Endodermal cell (in vitro differentiated cells): ENCODE results near the gene ADAM22. TPM values are rescaled to one million over a fixed set of nuclear protein-coding genes. Genes with fewer than 3 reads are reported as not detected.

ENCODE experiments used
- DNase-seq: peaks from one replicate; pipeline ENCODE4 v3.0.0-alpha.2; 2017
- H3K27ac ChIP-seq: 2 replicates; pipeline ENCODE4 v1.5.1; 2013; ENCODE audit warnings: mild to moderate bottlenecking, low read depth, low read length, moderate library complexity
- H3K27me3 ChIP-seq: 2 replicates; pipeline ENCODE4 v1.6.1; 2013; ENCODE audit warnings: mild to moderate bottlenecking, low read length, moderate library complexity; ENCODE audit not compliant: insufficient read depth, control insufficient read depth, poor library complexity, severe bottlenecking
- H3K36me3 ChIP-seq: 2 replicates; pipeline ENCODE4 v1.7.0; 2013; ENCODE audit warnings: mild to moderate bottlenecking, low read length, moderate library complexity; ENCODE audit not compliant: control insufficient read depth, insufficient read depth
- H3K4me1 ChIP-seq: one replicate; pipeline ENCODE4 v1.7.0; 2013; ENCODE audit warnings: low read length; ENCODE audit not compliant: control insufficient read depth, insufficient read depth
- H3K4me3 ChIP-seq: 2 replicates; pipeline ENCODE4 v1.5.1; 2013; ENCODE audit warnings: mild to moderate bottlenecking, low read length, moderate library complexity
- H3K9ac ChIP-seq: 2 replicates; pipeline ENCODE4 v1.6.1; 2013; ENCODE audit warnings: mild to moderate bottlenecking, low read length, moderate library complexity; ENCODE audit not compliant: poor library complexity, severe bottlenecking; ENCODE audit errors: extremely low read depth
- H3K9me3 ChIP-seq: 2 replicates; pipeline ENCODE4 v1.6.1; 2013; ENCODE audit warnings: mild to moderate bottlenecking, low read length, moderate library complexity; ENCODE audit not compliant: control insufficient read depth
- H3K27ac Mint-ChIP-seq: 2 replicates; pipeline ENCODE4 v1.8.0; 2020; ENCODE audit warnings: mixed read lengths
- H3K27me3 Mint-ChIP-seq: 2 replicates; pipeline ENCODE4 v1.8.0; 2021; ENCODE audit warnings: mild to moderate bottlenecking, mixed read lengths; ENCODE audit not compliant: insufficient read depth
- H3K36me3 Mint-ChIP-seq: 2 replicates; pipeline ENCODE4 v1.8.0; 2020; ENCODE audit warnings: low read depth, mixed read lengths
- H3K4me1 Mint-ChIP-seq: 2 replicates; pipeline ENCODE4 v1.8.0; 2020; ENCODE audit warnings: mixed read lengths
- H3K4me3 Mint-ChIP-seq: 2 replicates; pipeline ENCODE4 v1.8.0; 2020; ENCODE audit warnings: mild to moderate bottlenecking, moderate library complexity, mixed read lengths
- H3K9me3 Mint-ChIP-seq: 2 replicates; pipeline ENCODE4 v1.8.0; 2020; ENCODE audit warnings: mild to moderate bottlenecking, mixed read lengths
- CTCF ChIP-seq: fragments of 200-600 bp; sonication (generic); conservative IDR thresholded peaks from 2 replicates; pipeline ENCODE4 v1.5.0; 2021; ENCODE audit warnings: antibody characterized with exemption, mild to moderate bottlenecking
- WGBS, 2 experiments: methylation state at CpG; one replicate each; pipeline versions ENCODE4 v1.1.5 to v1.1.7; 2013; ENCODE audit warnings: missing lambda C conversion rate in 2 of 2, mixed read lengths in 1 of 2; ENCODE audit not compliant: insufficient coverage in 1 of 2, insufficient read length in 1 of 2; 5-methylcytosine and 5-hydroxymethylcytosine counted together
- total RNA-seq, 2 donors: library from RNA; stranded (reverse); fragmentation: NEBNext Ultra II Directional in 1 of 2; extraction: Animal tissue kit (Norgen Biotek cat#: 25700) in 1 of 2; gene quantifications; 2 replicates in 1 of 2; 3 replicates in 1 of 2; pipeline ENCODE4 v1.2.1, GENCODE V29; 2021

Gene ADAM22
- total RNA-seq, 2 donors from 2014 or later: 10.9 to 11.5 TPM

DNA sequence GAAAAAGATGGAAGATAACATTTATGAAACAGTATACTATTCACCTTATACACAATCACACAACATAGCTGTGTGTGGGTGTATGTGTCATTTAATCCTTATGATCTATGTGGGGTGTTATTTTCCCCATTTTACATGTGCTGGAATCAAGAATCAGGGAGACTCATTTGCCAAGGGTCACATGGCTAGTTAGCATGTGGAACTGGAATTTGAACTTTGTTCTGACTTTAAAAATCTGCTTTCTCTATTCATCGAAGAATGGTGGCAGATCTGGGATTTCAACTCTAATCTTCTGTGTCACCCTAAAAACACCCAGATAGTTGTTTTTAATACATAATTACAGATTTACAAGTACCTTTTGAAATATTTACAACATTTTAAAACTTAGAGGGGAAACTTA is 65.2 kb downstream of the ADAM22 start:
- no peaks in the 10 kb centered on the region for H3K27me3 ChIP-seq
- H3K27ac ChIP-seq: no peak overlapping the region
- H3K4me3 ChIP-seq: no peak overlapping the region
- H3K9me3 ChIP-seq: no peaks in the 10 kb centered on the region
- Mint-ChIP-seq H3K36me3 (no peaks in the 10 kb centered on the region), H3K4me3 (no peak overlapping the region), H3K27ac (no peak overlapping the region), H3K4me1 (no peaks in the 10 kb centered on the region), H3K27me3 (no peaks in the 10 kb centered on the region), H3K9me3 (peaks cover 2% of the 10 kb centered on the region)
- H3K9ac ChIP-seq: no peak overlapping the region
- H3K36me3 ChIP-seq: no peaks in the 10 kb centered on the region
- TF ChIP-seq CTCF: no peak
- 93% methylated on average over 1 of the region's 1 CpG; no CpG with 5 or more reads in 1 of the 2 experiments for WGBS, 2 experiments
- no peaks in the 10 kb centered on the region for H3K4me1 ChIP-seq
- DNase-seq: no peak

DNA sequence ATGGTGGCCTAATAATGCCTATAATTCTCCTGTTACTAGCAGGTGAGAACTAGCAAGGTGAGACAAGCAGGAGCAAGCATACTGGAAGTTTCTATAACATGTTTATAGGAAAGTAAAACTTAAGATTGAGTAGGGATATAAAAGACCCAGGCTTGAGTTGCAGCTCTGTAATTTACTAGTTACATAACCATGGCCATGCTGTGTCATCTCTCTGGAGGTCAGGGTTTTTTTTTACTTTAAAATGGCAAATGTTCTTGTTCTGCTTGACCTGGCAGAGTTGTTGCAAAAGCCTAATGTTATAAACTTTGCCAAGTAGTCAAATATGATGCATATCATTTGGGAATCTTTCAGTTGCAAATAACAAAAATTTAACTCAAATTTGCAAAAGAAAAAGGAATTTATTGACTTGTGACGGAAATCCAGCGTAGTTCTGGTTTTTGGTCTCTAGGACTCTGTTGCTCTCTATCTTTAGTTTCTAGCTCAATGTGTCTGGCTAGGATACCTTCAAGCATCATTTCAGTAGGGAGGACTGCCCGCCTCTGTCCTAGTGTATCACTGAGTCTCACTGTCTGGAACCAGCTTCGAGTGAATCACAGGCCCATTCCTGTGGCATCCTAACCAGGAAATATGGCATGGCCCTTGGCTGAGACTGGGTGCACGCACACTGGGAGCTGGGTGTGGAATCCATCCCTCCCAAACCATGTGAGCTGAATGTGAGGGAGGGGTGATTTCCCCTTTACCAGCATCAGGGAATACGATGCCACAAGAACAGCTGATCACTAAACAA is 67.9 kb downstream of the ADAM22 start:
- Mint-ChIP-seq H3K4me1 (no peaks in the 10 kb centered on the region), H3K4me3 (no peak overlapping the region), H3K27me3 (no peaks in the 10 kb centered on the region), H3K36me3 (no peaks in the 10 kb centered on the region), H3K9me3 (no peaks in the 10 kb centered on the region), H3K27ac (no peak overlapping the region)
- DNase-seq: no peak
- H3K27ac ChIP-seq: no peak overlapping the region
- no peak for TF ChIP-seq CTCF
- no peaks in the 10 kb centered on the region for H3K36me3 ChIP-seq
- no peaks in the 10 kb centered on the region for H3K9me3 ChIP-seq
- H3K4me1 ChIP-seq: no peaks in the 10 kb centered on the region
- no peak overlapping the region for H3K9ac ChIP-seq
- 92 to 100% methylated on average over 4 to 5 of the region's 6 CpGs for WGBS, 2 experiments
- no peak overlapping the region for H3K4me3 ChIP-seq
- no peaks in the 10 kb centered on the region for H3K27me3 ChIP-seq

DNA sequence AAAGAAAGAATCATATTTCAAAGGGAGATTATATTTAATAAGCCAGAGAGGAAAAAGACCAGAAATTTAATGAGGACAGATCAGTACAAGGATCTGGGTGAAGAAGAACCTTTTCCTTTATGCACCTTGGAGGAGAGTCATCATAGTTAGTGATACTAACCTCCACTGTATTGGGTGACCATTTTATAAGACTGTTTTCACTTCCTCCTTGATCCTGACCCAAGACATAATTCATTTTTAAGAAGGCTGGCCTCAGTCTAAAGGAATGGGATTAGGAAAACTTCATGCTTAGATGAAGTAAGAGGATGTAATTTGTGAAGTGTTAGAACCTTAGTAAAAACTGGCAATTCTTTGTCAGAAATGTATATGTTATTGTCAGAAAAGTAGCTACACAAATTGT is 68.6 kb downstream of the ADAM22 start:
- Histone ChIP-seq H3K36me3 (no peaks in the 10 kb centered on the region), H3K9ac (no peak overlapping the region), H3K27ac (no peak overlapping the region), H3K27me3 (no peaks in the 10 kb centered on the region), H3K4me1 (no peaks in the 10 kb centered on the region), H3K9me3 (no peaks in the 10 kb centered on the region), H3K4me3 (no peak overlapping the region)
- H3K27me3 Mint-ChIP-seq: no peaks in the 10 kb centered on the region
- no peak for DNase-seq
- TF ChIP-seq CTCF: no peak
- no peaks in the 10 kb centered on the region for H3K36me3 Mint-ChIP-seq
- no peaks in the 10 kb centered on the region for H3K4me1 Mint-ChIP-seq
- no peak overlapping the region for H3K4me3 Mint-ChIP-seq
- H3K9me3 Mint-ChIP-seq: no peaks in the 10 kb centered on the region
- no peak overlapping the region for H3K27ac Mint-ChIP-seq
